ENCODE measurements around the gene WWP2.

DNA sequence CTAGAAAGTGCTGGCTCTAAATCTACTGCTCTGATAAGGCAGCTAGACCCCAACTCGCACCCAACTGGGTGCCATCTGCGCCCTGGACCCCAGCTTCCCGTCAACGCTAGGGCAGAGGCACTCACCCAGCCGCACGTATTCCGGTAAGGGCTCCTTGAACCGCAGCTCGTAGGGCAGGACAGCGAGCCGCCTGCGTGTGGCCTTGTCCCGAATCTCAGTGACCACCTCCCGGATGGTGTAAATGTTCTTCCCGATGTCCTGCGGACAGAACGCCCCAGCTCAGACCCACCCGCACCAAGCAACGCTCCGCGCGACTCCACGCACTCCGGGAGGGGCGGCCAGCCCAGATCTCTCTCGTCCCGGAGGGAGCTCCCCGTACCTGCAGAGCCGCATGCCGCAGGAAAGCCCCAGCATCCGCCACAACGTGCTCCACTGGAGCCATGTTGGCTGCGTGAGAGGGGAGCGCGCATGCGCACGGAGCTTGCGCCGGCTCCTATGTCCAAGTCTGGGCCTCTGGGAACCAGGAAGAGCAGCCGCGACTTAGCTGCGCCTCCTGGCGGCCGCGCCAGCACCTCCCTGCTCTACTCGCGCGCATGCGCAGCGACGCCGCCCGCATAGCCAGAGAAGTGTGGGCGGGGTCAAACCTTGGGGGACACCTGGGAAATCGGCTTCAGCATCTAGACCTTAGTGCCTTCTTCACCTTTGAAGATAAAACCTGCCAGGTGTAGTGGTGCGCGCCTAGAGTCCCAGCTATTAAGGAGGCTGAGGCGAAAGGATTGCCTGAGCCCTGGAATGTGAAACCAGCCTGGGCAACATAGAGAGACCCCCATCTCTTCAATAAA lies 7.4 kb upstream of the WWP2 start, which contains the start of gene NOB1:
- TF ChIP-seq, protein P1, sequence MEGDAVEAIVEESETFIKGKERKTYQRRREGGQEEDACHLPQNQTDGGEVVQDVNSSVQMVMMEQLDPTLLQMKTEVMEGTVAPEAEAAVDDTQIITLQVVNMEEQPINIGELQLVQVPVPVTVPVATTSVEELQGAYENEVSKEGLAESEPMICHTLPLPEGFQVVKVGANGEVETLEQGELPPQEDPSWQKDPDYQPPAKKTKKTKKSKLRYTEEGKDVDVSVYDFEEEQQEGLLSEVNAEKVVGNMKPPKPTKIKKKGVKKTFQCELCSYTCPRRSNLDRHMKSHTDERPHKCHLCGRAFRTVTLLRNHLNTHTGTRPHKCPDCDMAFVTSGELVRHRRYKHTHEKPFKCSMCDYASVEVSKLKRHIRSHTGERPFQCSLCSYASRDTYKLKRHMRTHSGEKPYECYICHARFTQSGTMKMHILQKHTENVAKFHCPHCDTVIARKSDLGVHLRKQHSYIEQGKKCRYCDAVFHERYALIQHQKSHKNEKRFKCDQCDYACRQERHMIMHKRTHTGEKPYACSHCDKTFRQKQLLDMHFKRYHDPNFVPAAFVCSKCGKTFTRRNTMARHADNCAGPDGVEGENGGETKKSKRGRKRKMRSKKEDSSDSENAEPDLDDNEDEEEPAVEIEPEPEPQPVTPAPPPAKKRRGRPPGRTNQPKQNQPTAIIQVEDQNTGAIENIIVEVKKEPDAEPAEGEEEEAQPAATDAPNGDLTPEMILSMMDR (IDR thresholded peaks at IDR 0.05), result peak; percentile 95 to 100 (median 100)
- peak; percentile 50 for TF ChIP-seq POLR2A (IDR thresholded peaks at IDR 0.05)

Measured in ovary (tissue), 3 donors.